NCI-H345 (cell line): Measurements from ENCODE around the gene KLRF1.
"Not testable (repeated sequence)": the region's sequence is repeated elsewhere in the genome, so short reads cannot be mapped to it uniquely, and the experiment has no call there.

ENCODE experiments used
- DNase-seq: peaks from one replicate; lab custom pipeline; 2025; lab: John Stamatoyannopoulos, UW

KLRF1 gene

GRCh38 chr12:9870286-9870866, 43.1 kb downstream of the KLRF1 start:
- DNase-seq = no peak

GRCh38 chr12:9872162-9872561, 44.9 kb downstream of the KLRF1 start:
- no peak for DNase-seq

GRCh38 chr12:9872742-9873141, 45.5 kb downstream of the KLRF1 start:
- no peak for DNase-seq

GRCh38 chr12:9876120-9876519, 48.8 kb downstream of the KLRF1 start:
- not testable (repeated sequence) for DNase-seq

- DNase-seq = no peak
Measured at GRCh38 chr12:9880532-9881078, 53.3 kb downstream of the KLRF1 start.

- no peak for DNase-seq
Measured at GRCh38 chr12:9881246-9881645, 54.0 kb downstream of the KLRF1 start, which contains the start of gene KLRF2. KLRF2 (plus strand) TSS chr12:9881489; CDS start chr12:9881596, 107 bp downstream.

GRCh38 chr12:9881988-9882387, 54.7 kb downstream of the KLRF1 start:
- no peak for DNase-seq

- DNase-seq = no peak
Measured at GRCh38 chr12:9883175-9883574, 55.9 kb downstream of the KLRF1 start.

- DNase-seq = no peak
Measured at GRCh38 chr12:9888665-9889273, 61.5 kb downstream of the KLRF1 start.
